ENCODE data around the gene DUSP28. TPM values are rescaled to one million over a fixed set of nuclear protein-coding genes. Genes with fewer than 3 reads are reported as not detected.

Gene DUSP28
- total and polyA plus RNA-seq, 12 donors = 4.9 to 22.2 (median 8.5) TPM

DNA sequence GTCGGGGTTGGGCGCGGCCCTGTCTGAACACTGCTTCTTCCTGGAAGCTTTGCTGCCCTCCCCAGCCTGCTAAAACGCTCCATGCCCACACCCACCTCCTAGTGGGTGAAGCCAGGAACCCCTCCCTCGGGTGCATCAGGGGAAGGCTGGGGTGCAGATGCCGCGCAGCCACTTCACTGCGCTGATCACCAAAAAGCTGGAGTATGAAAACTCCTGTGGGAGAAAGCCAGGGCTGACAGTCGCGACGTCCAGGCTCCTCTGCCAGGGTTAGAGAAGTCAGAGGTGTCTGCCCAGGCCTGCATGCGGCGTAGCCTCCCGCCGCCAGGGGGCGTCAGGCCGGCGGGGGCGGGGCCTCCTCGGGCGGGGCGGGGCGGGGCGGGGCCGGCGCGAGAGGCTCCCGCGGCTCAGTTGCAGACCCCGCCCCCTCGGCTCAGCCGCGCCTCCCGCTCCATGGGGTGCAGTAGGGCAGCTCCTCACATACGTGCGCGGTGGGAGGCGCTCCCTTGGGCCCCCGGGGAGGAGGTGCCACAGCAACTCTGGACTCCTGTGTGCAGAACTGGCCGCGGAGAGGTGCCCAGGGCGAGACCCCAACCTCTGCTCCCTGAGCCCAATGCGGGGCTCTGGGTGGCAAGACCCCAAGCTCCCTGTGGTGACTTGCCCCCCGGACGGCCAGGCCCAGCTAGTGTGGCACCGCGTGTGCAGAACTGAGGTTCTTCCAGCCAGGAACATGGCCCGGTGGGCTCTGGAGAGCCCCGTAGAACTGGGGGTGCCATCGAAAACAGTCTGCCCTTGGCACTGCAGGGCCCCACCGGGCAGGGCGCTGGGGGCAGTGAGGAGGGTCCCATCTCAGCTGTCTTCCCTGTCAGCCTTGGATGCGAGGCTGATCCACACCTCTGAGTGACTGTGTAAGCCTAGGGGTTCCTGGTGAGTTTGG is 6.3 kb downstream of the DUSP28 start:
- peak in 1 of 2 donors; percentile 60 for TF ChIP-seq POLR2A (IDR thresholded peaks at IDR 0.05)
- TF ChIP-seq, protein P1, sequence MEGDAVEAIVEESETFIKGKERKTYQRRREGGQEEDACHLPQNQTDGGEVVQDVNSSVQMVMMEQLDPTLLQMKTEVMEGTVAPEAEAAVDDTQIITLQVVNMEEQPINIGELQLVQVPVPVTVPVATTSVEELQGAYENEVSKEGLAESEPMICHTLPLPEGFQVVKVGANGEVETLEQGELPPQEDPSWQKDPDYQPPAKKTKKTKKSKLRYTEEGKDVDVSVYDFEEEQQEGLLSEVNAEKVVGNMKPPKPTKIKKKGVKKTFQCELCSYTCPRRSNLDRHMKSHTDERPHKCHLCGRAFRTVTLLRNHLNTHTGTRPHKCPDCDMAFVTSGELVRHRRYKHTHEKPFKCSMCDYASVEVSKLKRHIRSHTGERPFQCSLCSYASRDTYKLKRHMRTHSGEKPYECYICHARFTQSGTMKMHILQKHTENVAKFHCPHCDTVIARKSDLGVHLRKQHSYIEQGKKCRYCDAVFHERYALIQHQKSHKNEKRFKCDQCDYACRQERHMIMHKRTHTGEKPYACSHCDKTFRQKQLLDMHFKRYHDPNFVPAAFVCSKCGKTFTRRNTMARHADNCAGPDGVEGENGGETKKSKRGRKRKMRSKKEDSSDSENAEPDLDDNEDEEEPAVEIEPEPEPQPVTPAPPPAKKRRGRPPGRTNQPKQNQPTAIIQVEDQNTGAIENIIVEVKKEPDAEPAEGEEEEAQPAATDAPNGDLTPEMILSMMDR (IDR thresholded peaks at IDR 0.05) = peak; percentile 44 to 93 (median 68)
- peak overlapping the region; percentile 75 to 97 (median 86) for H3K27ac ChIP-seq
- intact Hi-C loops (cut with DNase I) = no loop called here
- peaks cover 38 to 58% of the 10 kb centered on the region in 2 donors for H3K4me1 ChIP-seq (replicated peaks in 1 of 2)
- no peaks in the 10 kb centered on the region for H3K9me3 ChIP-seq (replicated peaks in 1 of 3)
- H3K27me3 ChIP-seq = no peaks in the 10 kb centered on the region
- peak overlapping the region in 2 of 4 donors; percentile 10 to 76 for H3K4me3 ChIP-seq
- peak; percentile 92 to 96 (median 95) for DNase-seq
- H3K36me3 ChIP-seq (replicated peaks in 1 of 2) = no peaks in the 10 kb centered on the region
- WGBS, 4 donors = 7 to 45% (median 19%) methylated on average over 8 to 53 of the region's 53 CpGs

DNA sequence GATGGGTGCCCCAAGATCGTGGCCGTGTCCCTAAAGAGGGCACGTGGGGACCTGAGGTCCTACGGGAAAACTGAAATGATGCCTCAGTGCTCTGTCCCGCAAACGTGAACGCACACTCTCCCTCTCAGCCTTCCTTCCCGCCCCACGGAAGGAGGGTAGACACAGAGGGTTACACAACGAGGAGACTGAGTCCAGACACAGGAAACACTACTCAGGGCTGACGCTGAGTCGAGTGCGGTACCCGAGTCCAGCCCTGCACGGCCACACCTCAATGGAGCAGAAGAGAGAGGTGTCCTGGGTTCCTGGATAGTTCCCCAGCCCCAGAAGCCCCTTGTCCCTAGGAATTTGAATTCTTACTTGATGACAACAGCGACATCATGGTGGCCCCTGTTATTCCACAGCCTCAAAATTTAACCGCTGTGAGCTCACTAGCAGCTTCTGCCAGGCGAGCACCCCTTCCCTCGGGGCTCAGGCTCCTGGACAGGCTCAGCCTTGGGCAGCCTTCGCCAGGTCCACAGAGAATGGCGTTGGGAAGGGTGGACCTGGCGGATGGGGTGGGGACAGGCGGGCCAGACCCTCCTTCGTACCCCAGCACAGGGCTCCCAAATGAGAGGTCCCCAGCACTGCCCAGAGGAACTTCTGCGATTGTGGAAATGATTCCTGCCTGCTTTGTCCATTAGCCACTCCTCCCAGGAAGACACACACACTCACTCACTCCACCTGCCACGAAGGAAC is 7.1 kb downstream of the DUSP28 start:
- no peaks in the 10 kb centered on the region for H3K27me3 ChIP-seq
- DNase-seq = peak; percentile 12 to 63 (median 25)
- no peak for TF ChIP-seq POLR2A (IDR thresholded peaks at IDR 0.05)
- TF ChIP-seq, protein P1 (IDR thresholded peaks at IDR 0.05) = no peak
- peak overlapping the region in 4 of 5 donors; percentile 74 to 97 (median 88) for H3K27ac ChIP-seq
- 44 to 52% (median 48%) methylated on average over 15 to 26 of the region's 26 CpGs for WGBS, 4 donors
- H3K4me1 ChIP-seq (replicated peaks in 1 of 2) = peaks cover 33 to 49% of the 10 kb centered on the region in 2 donors
- peak overlapping the region in 2 of 4 donors; percentile 55 to 76 for H3K4me3 ChIP-seq
- H3K9me3 ChIP-seq (replicated peaks in 1 of 3) = no peaks in the 10 kb centered on the region
- H3K36me3 ChIP-seq (replicated peaks in 1 of 2) = no peaks in the 10 kb centered on the region
- intact Hi-C loops (cut with DNase I) = no loop called here

DNA sequence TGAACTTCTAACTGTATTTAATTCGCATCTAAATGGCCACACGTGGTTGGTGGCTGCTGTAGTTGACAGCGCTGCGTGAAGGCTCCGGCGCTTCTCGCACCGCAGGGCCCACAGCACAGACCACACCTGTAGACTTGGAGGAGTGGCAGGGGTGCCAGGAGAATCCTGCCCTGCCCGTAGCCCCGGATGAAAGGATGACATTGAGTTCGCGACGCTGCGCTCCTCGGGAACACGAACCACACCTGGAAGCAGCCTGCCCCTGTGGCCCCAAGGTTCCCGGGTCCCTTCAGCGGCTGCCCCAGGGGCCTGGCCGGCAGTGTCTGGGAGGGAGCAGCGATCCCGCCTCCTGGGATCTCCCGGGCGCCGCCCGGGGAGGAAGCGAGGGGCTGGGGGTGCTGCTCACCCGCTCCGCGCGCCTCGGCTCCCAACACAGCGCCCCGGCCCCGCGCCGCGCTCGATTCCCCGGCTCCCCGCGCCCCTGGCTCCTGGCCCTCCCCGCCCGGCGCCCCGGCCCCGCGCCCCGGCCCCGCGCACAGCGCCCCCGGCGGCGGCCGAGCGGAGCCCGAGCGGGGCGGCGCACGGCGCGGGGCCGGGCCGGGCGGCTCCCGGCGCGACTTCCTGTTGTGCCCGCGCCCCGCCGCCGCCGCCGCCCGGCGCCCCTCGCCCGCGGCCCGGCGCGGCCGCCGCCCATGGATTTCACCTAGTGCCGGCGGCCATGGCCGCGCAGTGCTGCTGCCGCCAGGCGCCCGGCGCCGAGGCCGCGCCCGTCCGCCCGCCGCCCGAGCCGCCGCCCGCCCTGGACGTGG is 7.9 kb downstream of the DUSP28 start, which contains the start of gene RNPEPL1:
Gene RNPEPL1 (plus strand): TSS at position 613 of the 806 bp plus-strand sequence. CDS start 103 bp downstream, at position 716.
- WGBS, 4 donors = 0 to 1% (median 1%) methylated on average over 8 to 106 of the region's 106 CpGs
- Histone ChIP-seq H3K36me3 (replicated peaks in 1 of 2) (no peaks in the 10 kb centered on the region), H3K27ac (peak within 1 kb of the TSS; percentile 40 to 97 (median 85)), H3K27me3 (no peaks in the 10 kb centered on the region), H3K9me3 (replicated peaks in 1 of 3) (no peaks in the 10 kb centered on the region), H3K4me3 (peak within 1 kb of the TSS in 3 of 4 donors; percentile 45 to 80 (median 63)), H3K4me1 (replicated peaks in 1 of 2) (peaks cover 33 to 48% of the 10 kb centered on the region in 2 donors)
- intact Hi-C loops (cut with DNase I) = no loop called here
- DNase-seq = peak; percentile 27 to 75 (median 44)
- peak in 1 of 2 donors; percentile 23 for TF ChIP-seq POLR2A (IDR thresholded peaks at IDR 0.05)
- TF ChIP-seq, protein P1 (IDR thresholded peaks at IDR 0.05) = peak in 3 of 6 experiments; percentile 4 to 14 (median 13)
